HepG2 (cell line): ENCODE data around the gene NHP2. TPM values are rescaled to one million over a fixed set of nuclear protein-coding genes. Genes with fewer than 3 reads are reported as not detected.

ENCODE experiments used
- CHCHD3 ChIP-seq: sonication (generic); formaldehyde crosslinking; IDR thresholded peaks from 2 replicates; pipeline ENCODE4 v1.8.0; 2022; ENCODE audit warnings: mild to moderate bottlenecking, missing genetic modification reagents, moderate library complexity
- ESRRA ChIP-seq: sonication (generic); formaldehyde crosslinking; IDR thresholded peaks from 2 replicates; pipeline ENCODE4 v1.5.1; 2020; ENCODE audit warnings: mild to moderate bottlenecking, low read depth, missing genetic modification reagents
- KDM1A ChIP-seq: IDR thresholded peaks from 2 replicates; pipeline ENCODE4 v1.6.1; 2016; ENCODE audit warnings: missing compliant biosample characterization
- KLF9 ChIP-seq: IDR thresholded peaks from 2 replicates; pipeline ENCODE4 v1.6.1; 2016; ENCODE audit warnings: low read depth
- ONECUT2 ChIP-seq: sonication (generic); formaldehyde crosslinking; IDR thresholded peaks from 2 replicates; pipeline ENCODE4 v1.4.0; 2020; ENCODE audit warnings: missing genetic modification reagents
- RBAK ChIP-seq: sonication (generic); formaldehyde crosslinking; IDR thresholded peaks from 2 replicates; pipeline ENCODE4 v1.5.1; 2020; ENCODE audit warnings: mild to moderate bottlenecking, missing genetic modification reagents
- SYNCRIP ChIP-seq: fragments of 200-400 bp; formaldehyde crosslinking; IDR thresholded peaks from 2 replicates; pipeline ENCODE4 v1.6.1; 2018; ENCODE audit warnings: mild to moderate bottlenecking, low read depth, low read length; ENCODE audit not compliant: insufficient read depth
- TBX2 ChIP-seq: sonication (generic); formaldehyde crosslinking; IDR thresholded peaks from 2 replicates; pipeline ENCODE4 v1.5.0; 2020; ENCODE audit warnings: missing genetic modification reagents, mild to moderate bottlenecking, borderline replicate concordance
- TBX3 ChIP-seq: fragments of 450-650 bp; IDR thresholded peaks from 2 replicates; pipeline ENCODE4 v1.6.1; 2017; ENCODE audit warnings: antibody characterized with exemption, mild to moderate bottlenecking, inconsistent platforms, borderline replicate concordance
- ZC3H13 ChIP-seq: sonication (generic); formaldehyde crosslinking; IDR thresholded peaks from 2 replicates; pipeline ENCODE4 v1.8.1; 2023; ENCODE audit warnings: mild to moderate bottlenecking, missing genetic modification reagents, moderate library complexity
- ZNF12 ChIP-seq: sonication (generic); formaldehyde crosslinking; IDR thresholded peaks from 2 replicates; pipeline ENCODE4 v1.5.0; 2020; ENCODE audit warnings: missing genetic modification reagents
- ZNF260 ChIP-seq: sonication (generic); formaldehyde crosslinking; IDR thresholded peaks from 2 replicates; pipeline ENCODE4 v1.4.0; 2020; ENCODE audit warnings: missing genetic modification reagents, low read depth, mild to moderate bottlenecking, borderline replicate concordance
- ZNF382 ChIP-seq: sonication (generic); formaldehyde crosslinking; IDR thresholded peaks from 2 replicates; pipeline ENCODE4 v1.5.0; 2020; ENCODE audit warnings: missing genetic modification reagents, mild to moderate bottlenecking, borderline replicate concordance
- ZNF441 ChIP-seq: sonication (generic); formaldehyde crosslinking; IDR thresholded peaks from 2 replicates; pipeline ENCODE4 v1.7.0; 2021; ENCODE audit warnings: missing genetic modification reagents, borderline replicate concordance
- ZNF572 ChIP-seq: sonication (generic); formaldehyde crosslinking; IDR thresholded peaks from 2 replicates; pipeline ENCODE4 v1.5.1; 2020; ENCODE audit warnings: mild to moderate bottlenecking, missing genetic modification reagents
- ZNF674 ChIP-seq: sonication (generic); formaldehyde crosslinking; IDR thresholded peaks from 2 replicates; pipeline ENCODE4 v1.5.0; 2020; ENCODE audit warnings: low read depth, mild to moderate bottlenecking, missing genetic modification reagents
- polyA plus RNA-seq, 8 experiments: library from polyadenylated mRNA; depleted of rRNA in 3 of 8; stranded (reverse) in 7 of 8; unstranded in 1 of 8; fragments of >200 nt; fragmentation: Illumina TruSeq in 4 of 8; extraction: Trizol in 4 of 8; gene quantifications; 2 replicates each; pipeline versions ENCODE4 v1.2.1 to v1.2.3, GENCODE V29; 2011 to 2016; ENCODE audit warnings: low read depth in 4 of 8, missing spikeins in 1 of 8, mixed read lengths in 1 of 8; ENCODE audit not compliant: insufficient read depth in 1 of 8
- total RNA-seq, 5 experiments: library from RNA; depleted of rRNA; stranded (reverse); fragments of >200 nt; fragmentation: Illumina TruSeq; extraction: Trizol; gene quantifications; 2 replicates each; pipeline ENCODE4 v1.2.3, GENCODE V29; 2016; ENCODE audit warnings: low read depth in 1 of 5
- TF ChIP-seq, protein P1 (sequence below): sonication (generic); formaldehyde crosslinking; IDR thresholded peaks from 2 replicates; pipeline ENCODE4 v1.4.0; 2020; ENCODE audit warnings: missing genetic modification reagents
- TF ChIP-seq, protein P2 (sequence below): sonication (generic); formaldehyde crosslinking; IDR thresholded peaks from 2 replicates; pipeline ENCODE4 v1.8.0; 2022; ENCODE audit warnings: missing genetic modification reagents, low read depth, mild to moderate bottlenecking, borderline replicate concordance
- TF ChIP-seq, protein P3 (sequence below): sonication (generic); formaldehyde crosslinking; conservative IDR thresholded peaks from 2 replicates; pipeline ENCODE4 v1.4.0; 2020; ENCODE audit warnings: mild to moderate bottlenecking, missing genetic modification reagents, moderate library complexity

The NHP2 gene
- total and polyA plus RNA-seq, 2 of the 13 experiments (the other 11 are each of a cell fraction or from before 2014, with no cell fraction given) = 56.2 to 96.1 TPM

GRCh38 chr5:178130576-178131445 lies 22.9 kb downstream of the NHP2 start, which contains the start of gene RMND5B (continued):
- TF ChIP-seq, protein P1, sequence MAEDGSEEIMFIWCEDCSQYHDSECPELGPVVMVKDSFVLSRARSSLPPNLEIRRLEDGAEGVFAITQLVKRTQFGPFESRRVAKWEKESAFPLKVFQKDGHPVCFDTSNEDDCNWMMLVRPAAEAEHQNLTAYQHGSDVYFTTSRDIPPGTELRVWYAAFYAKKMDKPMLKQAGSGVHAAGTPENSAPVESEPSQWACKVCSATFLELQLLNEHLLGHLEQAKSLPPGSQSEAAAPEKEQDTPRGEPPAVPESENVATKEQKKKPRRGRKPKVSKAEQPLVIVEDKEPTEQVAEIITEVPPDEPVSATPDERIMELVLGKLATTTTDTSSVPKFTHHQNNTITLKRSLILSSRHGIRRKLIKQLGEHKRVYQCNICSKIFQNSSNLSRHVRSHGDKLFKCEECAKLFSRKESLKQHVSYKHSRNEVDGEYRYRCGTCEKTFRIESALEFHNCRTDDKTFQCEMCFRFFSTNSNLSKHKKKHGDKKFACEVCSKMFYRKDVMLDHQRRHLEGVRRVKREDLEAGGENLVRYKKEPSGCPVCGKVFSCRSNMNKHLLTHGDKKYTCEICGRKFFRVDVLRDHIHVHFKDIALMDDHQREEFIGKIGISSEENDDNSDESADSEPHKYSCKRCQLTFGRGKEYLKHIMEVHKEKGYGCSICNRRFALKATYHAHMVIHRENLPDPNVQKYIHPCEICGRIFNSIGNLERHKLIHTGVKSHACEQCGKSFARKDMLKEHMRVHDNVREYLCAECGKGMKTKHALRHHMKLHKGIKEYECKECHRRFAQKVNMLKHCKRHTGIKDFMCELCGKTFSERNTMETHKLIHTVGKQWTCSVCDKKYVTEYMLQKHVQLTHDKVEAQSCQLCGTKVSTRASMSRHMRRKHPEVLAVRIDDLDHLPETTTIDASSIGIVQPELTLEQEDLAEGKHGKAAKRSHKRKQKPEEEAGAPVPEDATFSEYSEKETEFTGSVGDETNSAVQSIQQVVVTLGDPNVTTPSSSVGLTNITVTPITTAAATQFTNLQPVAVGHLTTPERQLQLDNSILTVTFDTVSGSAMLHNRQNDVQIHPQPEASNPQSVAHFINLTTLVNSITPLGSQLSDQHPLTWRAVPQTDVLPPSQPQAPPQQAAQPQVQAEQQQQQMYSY = peak; percentile 69; the same call in 1 of the 2 replicates
- TF ChIP-seq ZC3H13 (CRISPR knock-in tag) (no peak), KDM1A (no peak), ZNF674 (CRISPR knock-in tag) (no peak), ZNF12 (no peak), ONECUT2 (CRISPR knock-in tag) (no peak), SYNCRIP (no peak), ZNF382 (CRISPR knock-in tag) (no peak), CHCHD3 (CRISPR knock-in tag) (no peak), TBX2 (CRISPR knock-in tag) (peak; percentile 68; the same call in 1 of the 2 replicates), TBX3 (no peak), RBAK (CRISPR knock-in tag) (no peak), KLF9 (CRISPR knock-in tag) (no peak), ZNF441 (0 out of 2 replicates have a peak, but pooled peaks have one; percentile 83), ZNF260 (CRISPR knock-in tag) (no peak), ZNF572 (CRISPR knock-in tag) (0 out of 2 replicates have a peak, but pooled peaks have one; percentile 35), ESRRA (CRISPR knock-in tag) (no peak; the same call in 1 of the 2 replicates)
- TF ChIP-seq, protein P2, sequence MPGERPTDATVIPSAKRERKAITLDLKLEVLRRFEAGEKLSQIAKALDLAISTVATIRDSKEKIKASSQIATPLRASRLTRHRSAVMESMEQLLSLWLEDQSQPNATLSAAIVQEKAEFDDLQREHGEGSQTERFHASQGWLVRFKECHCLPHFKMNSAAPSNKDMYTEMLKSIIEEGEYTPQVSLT (CRISPR knock-in tag) = no peak; the same call in 1 of the 2 replicates
- TF ChIP-seq, protein P3, sequence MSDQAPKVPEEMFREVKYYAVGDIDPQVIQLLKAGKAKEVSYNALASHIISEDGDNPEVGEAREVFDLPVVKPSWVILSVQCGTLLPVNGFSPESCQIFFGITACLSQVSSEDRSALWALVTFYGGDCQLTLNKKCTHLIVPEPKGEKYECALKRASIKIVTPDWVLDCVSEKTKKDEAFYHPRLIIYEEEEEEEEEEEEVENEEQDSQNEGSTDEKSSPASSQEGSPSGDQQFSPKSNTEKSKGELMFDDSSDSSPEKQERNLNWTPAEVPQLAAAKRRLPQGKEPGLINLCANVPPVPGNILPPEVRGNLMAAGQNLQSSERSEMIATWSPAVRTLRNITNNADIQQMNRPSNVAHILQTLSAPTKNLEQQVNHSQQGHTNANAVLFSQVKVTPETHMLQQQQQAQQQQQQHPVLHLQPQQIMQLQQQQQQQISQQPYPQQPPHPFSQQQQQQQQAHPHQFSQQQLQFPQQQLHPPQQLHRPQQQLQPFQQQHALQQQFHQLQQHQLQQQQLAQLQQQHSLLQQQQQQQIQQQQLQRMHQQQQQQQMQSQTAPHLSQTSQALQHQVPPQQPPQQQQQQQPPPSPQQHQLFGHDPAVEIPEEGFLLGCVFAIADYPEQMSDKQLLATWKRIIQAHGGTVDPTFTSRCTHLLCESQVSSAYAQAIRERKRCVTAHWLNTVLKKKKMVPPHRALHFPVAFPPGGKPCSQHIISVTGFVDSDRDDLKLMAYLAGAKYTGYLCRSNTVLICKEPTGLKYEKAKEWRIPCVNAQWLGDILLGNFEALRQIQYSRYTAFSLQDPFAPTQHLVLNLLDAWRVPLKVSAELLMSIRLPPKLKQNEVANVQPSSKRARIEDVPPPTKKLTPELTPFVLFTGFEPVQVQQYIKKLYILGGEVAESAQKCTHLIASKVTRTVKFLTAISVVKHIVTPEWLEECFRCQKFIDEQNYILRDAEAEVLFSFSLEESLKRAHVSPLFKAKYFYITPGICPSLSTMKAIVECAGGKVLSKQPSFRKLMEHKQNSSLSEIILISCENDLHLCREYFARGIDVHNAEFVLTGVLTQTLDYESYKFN = 0 out of 2 replicates have a peak, but pooled peaks have one; percentile 30
